ENCODE measurements around the gene SLC24A3.

Gene SLC24A3

GRCh38 chr20:19212469-19212815 lies at the start of gene SLC24A3:
Gene SLC24A3, plus strand, starts transcription at chr20:19212642.
- no peak for DNase-seq

- no peak for DNase-seq
Observed at GRCh38 chr20:19170148-19170547, 42.3 kb upstream of the SLC24A3 start.

DNA sequence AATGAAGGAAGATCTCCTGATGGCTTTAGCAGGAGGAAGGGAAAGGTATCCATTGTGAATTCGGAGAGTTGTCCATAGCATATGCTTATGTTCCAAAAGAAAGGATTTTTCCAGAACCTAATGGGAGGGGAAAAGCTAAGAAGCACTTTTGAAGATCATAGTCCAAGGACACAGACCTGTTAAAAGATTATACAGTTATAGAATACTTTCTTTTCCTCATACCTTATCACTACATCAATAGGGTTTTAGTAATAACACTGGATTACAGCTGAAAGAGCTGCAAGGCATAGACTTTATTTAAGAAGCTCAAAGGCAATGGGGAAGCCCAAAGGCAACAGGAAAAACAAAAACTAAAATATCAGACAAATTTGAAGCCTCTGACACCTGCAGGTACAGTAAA lies 39.8 kb upstream of the SLC24A3 start:
- no peak for DNase-seq

DNA sequence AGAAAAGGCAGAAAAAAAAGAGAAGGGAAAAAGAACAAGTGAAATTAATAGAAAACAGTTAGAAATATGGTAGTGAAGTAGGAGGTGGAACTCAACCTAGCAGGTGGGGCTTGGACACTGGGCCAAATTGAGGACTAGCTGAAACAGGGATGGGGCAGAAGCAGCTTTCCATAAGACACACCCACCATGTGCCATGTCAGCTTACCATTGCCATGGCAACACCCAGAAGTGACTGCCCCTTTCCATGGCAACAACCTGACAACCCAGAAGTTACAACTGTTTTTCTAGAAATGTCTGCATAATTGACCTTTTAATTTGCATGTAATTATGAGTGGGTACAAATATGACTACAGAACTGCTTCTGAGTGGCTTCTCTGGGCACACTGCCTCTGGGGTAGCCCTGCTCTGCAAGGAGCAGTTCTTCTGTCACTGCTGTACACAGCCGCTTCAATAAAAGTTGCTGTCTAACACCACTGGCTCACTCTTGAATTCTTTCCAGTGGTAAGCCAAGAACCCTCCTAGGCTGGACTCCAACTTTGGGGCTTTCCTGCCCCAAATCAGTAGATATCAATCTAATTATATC lies 35.9 kb upstream of the SLC24A3 start:
- DNase-seq = no peak

GRCh38 chr20:19181552-19181951 lies 30.9 kb upstream of the SLC24A3 start:
- no peak for DNase-seq

DNA sequence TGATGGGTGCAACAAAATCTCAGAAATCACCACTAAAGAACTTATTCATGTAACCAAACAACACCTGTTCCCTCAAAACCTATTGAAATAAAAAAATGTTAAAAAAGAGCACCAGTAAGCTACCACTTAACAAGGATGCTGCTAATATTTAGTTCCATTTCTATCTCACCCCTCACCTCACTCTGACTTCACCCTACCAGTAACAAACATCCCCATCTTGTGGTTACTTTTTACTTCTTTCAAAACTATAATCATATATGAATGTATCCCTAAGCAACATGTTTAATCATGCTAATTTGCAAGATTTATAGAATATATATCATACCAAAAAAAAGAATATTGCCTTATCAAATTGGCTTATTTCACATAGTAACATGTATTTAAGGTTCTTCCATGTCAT lies 27.4 kb upstream of the SLC24A3 start:
- no peak for DNase-seq

DNA sequence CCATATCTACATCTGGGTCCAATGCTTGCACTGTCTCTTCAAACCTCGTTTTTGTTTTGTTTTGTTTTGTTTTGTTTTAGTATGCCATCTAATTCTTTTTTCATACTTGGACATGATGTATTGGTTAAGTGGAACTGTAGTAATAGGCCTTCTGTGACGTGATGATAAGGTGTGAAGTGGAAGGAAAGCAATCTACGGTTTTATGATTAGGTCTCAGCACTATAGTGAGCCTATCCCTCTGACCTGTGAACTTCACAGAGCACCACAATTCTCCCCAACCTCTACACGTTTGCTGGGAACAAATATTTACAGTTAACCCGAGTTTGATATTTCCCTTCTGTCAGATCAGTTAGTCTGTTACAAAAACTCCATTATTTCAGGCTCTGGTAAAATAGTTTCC lies 19.1 kb upstream of the SLC24A3 start:
- no peak for DNase-seq

DNA sequence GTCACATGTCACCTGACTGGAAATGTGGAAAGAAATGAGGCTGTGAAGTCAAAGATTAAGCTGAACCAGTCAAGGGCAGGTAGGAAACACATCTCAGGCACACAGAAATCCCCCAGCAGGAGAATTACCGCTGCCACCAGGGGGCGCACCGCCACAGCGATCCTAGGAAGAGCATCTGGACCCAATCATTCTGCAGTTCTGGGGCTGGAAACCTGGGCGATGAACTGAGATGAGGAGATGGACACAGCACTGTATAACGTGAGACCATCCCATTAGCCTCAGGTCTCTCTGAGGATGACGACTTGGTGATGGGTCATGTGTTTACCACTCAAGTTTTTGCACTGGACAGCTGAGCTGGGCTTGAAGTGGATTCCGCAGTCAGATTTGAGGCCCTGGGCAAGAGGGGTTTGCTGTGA lies 6.5 kb upstream of the SLC24A3 start:
- DNase-seq = no peak

GRCh38 chr20:19207541-19207940 lies 4.9 kb upstream of the SLC24A3 start:
- DNase-seq = no peak

- DNase-seq = no peak
Observed at GRCh38 chr20:19210391-19211155, 1.9 kb upstream of the SLC24A3 start.

GRCh38 chr20:19211252-19211651 lies 1.2 kb upstream of the SLC24A3 start:
- DNase-seq = no peak

- DNase-seq = no peak
Observed at GRCh38 chr20:19211661-19212468, 577 bp upstream of the SLC24A3 start.

- DNase-seq = peak; percentile 12
Observed at GRCh38 chr20:19212821-19213502, 520 bp downstream of the SLC24A3 start.

DNA sequence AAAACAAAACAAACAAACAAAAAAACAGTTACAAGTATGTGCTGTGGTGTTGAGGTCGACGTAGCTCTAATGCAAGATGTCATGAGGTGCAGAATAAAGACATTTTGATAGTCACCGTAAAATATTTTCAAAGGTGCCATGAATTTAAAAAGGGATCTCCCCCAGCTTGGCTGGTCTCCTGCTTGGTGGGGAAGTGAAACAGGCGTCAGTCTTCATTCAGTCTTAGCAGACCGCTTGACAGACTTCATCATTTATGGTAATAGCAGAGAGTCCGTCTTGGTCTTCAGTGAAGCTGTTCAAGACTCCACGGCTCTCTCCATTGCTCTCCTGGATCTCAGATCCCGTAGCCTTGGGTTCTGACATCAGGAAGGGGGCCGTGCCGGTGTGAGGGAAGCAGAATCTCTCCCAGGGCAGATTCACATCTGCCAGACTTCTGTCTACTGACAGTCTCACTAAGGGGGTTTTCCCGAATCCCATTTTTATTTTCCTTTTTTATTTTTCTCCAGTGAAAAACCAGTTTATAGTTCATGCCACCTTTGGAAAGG lies 1.6 kb downstream of the SLC24A3 start:
- DNase-seq = no peak

GRCh38 chr20:19218411-19218810 lies 6.0 kb downstream of the SLC24A3 start:
- no peak for DNase-seq

GRCh38 chr20:19222520-19223040 lies 10.1 kb downstream of the SLC24A3 start:
- no peak for DNase-seq

- no peak for DNase-seq
Observed at GRCh38 chr20:19223640-19224039, 11.2 kb downstream of the SLC24A3 start.

- no peak for DNase-seq
Observed at GRCh38 chr20:19231359-19232035, 19.1 kb downstream of the SLC24A3 start.

DNA sequence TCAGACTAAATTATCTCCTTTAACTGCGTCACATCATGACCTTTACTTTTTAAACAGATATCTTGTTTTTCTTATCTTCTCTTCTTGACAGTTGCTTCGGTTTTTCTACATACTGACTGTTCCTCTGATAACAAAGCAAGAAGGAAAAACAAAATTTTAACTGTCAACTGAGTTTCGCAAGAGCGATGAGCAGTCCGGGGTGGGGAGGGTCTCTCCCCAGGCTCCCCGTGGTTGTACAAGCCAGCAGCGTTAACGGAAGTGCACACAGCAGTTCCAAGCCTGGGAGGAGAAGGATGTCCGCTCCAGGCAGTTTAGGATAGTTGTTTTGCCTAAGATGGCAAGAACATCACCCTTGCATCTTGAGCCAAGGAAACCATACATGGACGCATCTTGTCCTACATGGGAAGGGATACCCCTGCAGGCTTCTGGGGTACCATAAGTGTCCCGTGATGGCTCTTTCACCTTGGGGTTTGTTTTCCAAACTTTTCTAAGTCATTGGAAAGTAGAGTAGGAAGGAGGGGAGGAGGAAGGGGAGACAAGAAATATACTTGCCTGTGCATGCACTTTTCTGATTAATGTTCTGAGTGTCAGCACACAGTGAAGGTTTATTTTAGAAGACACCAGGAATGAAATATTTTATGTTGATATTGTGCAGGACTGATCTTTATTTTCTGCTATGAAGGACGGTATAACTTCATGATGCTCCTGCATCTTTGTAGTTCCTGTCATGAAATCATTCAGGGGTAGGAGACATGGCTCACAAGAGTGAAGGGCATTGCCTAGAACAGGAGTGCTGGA lies 20.8 kb downstream of the SLC24A3 start:
- DNase-seq = no peak

GRCh38 chr20:19236371-19237055 lies 24.1 kb downstream of the SLC24A3 start:
- no peak for DNase-seq

DNA sequence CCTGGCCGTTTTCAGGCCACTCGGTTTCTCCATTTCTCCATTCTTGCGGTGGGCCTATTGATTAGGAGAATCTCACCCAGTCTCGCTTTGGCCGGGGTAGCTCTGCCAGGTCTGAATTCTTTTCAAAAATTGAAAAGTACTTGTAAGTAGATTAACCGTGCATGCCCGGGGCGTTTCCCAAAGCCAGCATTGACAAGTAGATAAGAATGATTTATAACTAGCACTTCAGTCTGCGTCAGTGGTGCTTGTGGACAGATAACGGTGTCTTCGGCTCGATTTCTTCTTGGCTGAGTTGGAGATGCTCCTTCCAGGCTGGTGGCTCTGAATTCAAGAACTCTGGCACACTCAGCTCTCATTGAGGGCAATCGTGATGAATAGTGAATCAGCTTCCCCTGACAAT lies 29.0 kb downstream of the SLC24A3 start:
- DNase-seq = no peak

Measured in DMS 273 treated with DMSO at 0.1 percent for 48 hours (cell line).